Esophagus muscularis mucosa (tissue), 4 donors: ENCODE results near the gene LRP8. TPM values are rescaled to one million over a fixed set of nuclear protein-coding genes. Genes with fewer than 3 reads are reported as not detected.

ENCODE experiments used
- DNase-seq: peaks from one replicate; pipeline ENCODE4 v3.0.0-alpha.2; 2017; ENCODE audit errors: extremely low spot score
- H3K27ac ChIP-seq, 4 donors: fragments of 200-600 bp; sonication (generic); replicated peaks in 1 of 4; 1 replicate in 3 of 4; 2 replicates in 1 of 4; pipeline ENCODE4 v1.5.1; 2016 to 2019; ENCODE audit warnings: mild to moderate bottlenecking in 1 of 4
- H3K27me3 ChIP-seq, 4 donors: fragments of 200-600 bp; sonication (generic); one replicate each; pipeline versions ENCODE4 v1.5.1 to v1.6.0; 2016 to 2019
- H3K36me3 ChIP-seq, 4 donors: fragments of 200-600 bp; sonication (generic); one replicate each; pipeline ENCODE4 v1.5.1; 2016 to 2019
- H3K4me1 ChIP-seq, 4 donors: fragments of 200-600 bp; sonication (generic); one replicate each; pipeline ENCODE4 v1.5.1; 2016 to 2019
- H3K4me3 ChIP-seq, 4 donors: fragments of 200-600 bp; sonication (generic); 1 replicate in 2 of 4; 2 replicates in 2 of 4; pipeline ENCODE4 v1.5.1; 2016 to 2019; ENCODE audit warnings: mild to moderate bottlenecking in 4 of 4, moderate library complexity in 1 of 4
- H3K9me3 ChIP-seq, 4 donors: fragments of 200-600 bp; sonication (generic); 1 replicate in 3 of 4; 2 replicates in 1 of 4; pipeline ENCODE4 v1.5.1; 2016 to 2019
- CTCF ChIP-seq, 3 experiments: fragments of 200-600 bp in 2 of 3; fragments of 450-650 bp in 1 of 3; sonication (generic) in 2 of 3; IDR thresholded peaks; one replicate each; pipeline ENCODE4 v1.5.1; 2017 to 2019; ENCODE audit warnings: antibody characterized with exemption in 3 of 3, mild to moderate bottlenecking in 2 of 3, moderate library complexity in 1 of 3
- EP300 ChIP-seq: sonication (generic); formaldehyde crosslinking; IDR thresholded peaks from one replicate; pipeline ENCODE4 v1.6.1; 2017; ENCODE audit warnings: antibody characterized with exemption
- POLR2A ChIP-seq: fragments of 450-650 bp; IDR thresholded peaks from one replicate; pipeline ENCODE4 v1.6.1; 2017; ENCODE audit warnings: antibody characterized with exemption, moderate library complexity, mild to moderate bottlenecking, low read depth
- POLR2AphosphoS5 ChIP-seq, 2 donors: sonication (generic); formaldehyde crosslinking; IDR thresholded peaks; one replicate each; pipeline ENCODE4 v1.6.1; 2017; ENCODE audit warnings: antibody characterized with exemption in 2 of 2
- WGBS: methylation state at CpG from one replicate; pipeline ENCODE4 v1.1.5; 2018; 5-methylcytosine and 5-hydroxymethylcytosine counted together
- intact Hi-C: fragments of 100-400 bp; cut with DNase I; formaldehyde crosslinking; loops from one replicate; pipeline ENCODE4 v1.15.1; 2023
- total RNA-seq, 4 donors: library from RNA; depleted of rRNA; stranded (reverse); fragments of >200 nt; gene quantifications; one replicate each; pipeline versions ENCODE4 v1.1.0 to v1.2.1, GENCODE V29; 2016

Gene LRP8
- total RNA-seq, 4 donors from 2014 or later, result 0.83 to 6.0 (median 1.9) TPM

GRCh38 chr1:53324728-53325297, 3.1 kb downstream of the LRP8 start:
- H3K27me3 ChIP-seq, result no peaks in the 10 kb centered on the region
- intact Hi-C loops, result no loop called here
- no peak overlapping the region for H3K27ac ChIP-seq
- WGBS, result 97% methylated on average over 7 of the region's 7 CpGs
- no peaks in the 10 kb centered on the region for H3K36me3 ChIP-seq
- no peak for DNase-seq
- H3K9me3 ChIP-seq, result no peaks in the 10 kb centered on the region
- H3K4me3 ChIP-seq, result no peak overlapping the region
- TF ChIP-seq EP300, result no peak
- no peak for TF ChIP-seq CTCF (IDR thresholded peaks at IDR 0.05)
- no peak for TF ChIP-seq POLR2A
- TF ChIP-seq POLR2AphosphoS5 (IDR thresholded peaks at IDR 0.05), result no peak
- H3K4me1 ChIP-seq, result peaks cover 17 to 34% (median 30%) of the 10 kb centered on the region in 4 donors

GRCh38 chr1:53324321-53324720, 3.5 kb downstream of the LRP8 start:
- DNase-seq, result no peak
- TF ChIP-seq EP300 (no peak), CTCF (IDR thresholded peaks at IDR 0.05) (no peak), POLR2A (no peak), POLR2AphosphoS5 (IDR thresholded peaks at IDR 0.05) (no peak)
- 95% methylated on average over 10 of the region's 10 CpGs for WGBS
- Histone ChIP-seq H3K27me3 (no peaks in the 10 kb centered on the region), H3K4me3 (no peak overlapping the region), H3K27ac (no peak overlapping the region), H3K36me3 (no peaks in the 10 kb centered on the region), H3K4me1 (peaks cover 17 to 34% (median 30%) of the 10 kb centered on the region in 4 donors), H3K9me3 (no peaks in the 10 kb centered on the region)
- intact Hi-C loops, result no loop called here

GRCh38 chr1:53323316-53323715, 4.6 kb downstream of the LRP8 start:
- Histone ChIP-seq H3K4me3 (no peak overlapping the region), H3K36me3 (no peaks in the 10 kb centered on the region), H3K9me3 (no peaks in the 10 kb centered on the region), H3K4me1 (peaks cover 17 to 30% (median 26%) of the 10 kb centered on the region in 4 donors), H3K27ac (no peak overlapping the region), H3K27me3 (no peaks in the 10 kb centered on the region)
- intact Hi-C loops, result no loop called here
- TF ChIP-seq POLR2AphosphoS5 (IDR thresholded peaks at IDR 0.05) (no peak), CTCF (IDR thresholded peaks at IDR 0.05) (no peak)
- 87% methylated on average over 3 of the region's 11 CpGs for WGBS
- DNase-seq, result no peak

GRCh38 chr1:53321776-53322602, 5.9 kb downstream of the LRP8 start:
- TF ChIP-seq POLR2A (no peak), CTCF (IDR thresholded peaks at IDR 0.05) (no peak)
- Histone ChIP-seq H3K27ac (no peak overlapping the region), H3K27me3 (no peaks in the 10 kb centered on the region), H3K4me1 (peaks cover 11 to 23% (median 19%) of the 10 kb centered on the region in 4 donors), H3K9me3 (no peaks in the 10 kb centered on the region), H3K36me3 (no peaks in the 10 kb centered on the region), H3K4me3 (no peak overlapping the region)
- intact Hi-C loops, result no loop called here
- WGBS, result 89% methylated on average over 9 of the region's 11 CpGs
- no peak for DNase-seq
